Measurements from ENCODE around the gene SSH2. TPM values are rescaled to one million over a fixed set of nuclear protein-coding genes. Genes with fewer than 3 reads are reported as not detected.

SSH2 gene, protein sequence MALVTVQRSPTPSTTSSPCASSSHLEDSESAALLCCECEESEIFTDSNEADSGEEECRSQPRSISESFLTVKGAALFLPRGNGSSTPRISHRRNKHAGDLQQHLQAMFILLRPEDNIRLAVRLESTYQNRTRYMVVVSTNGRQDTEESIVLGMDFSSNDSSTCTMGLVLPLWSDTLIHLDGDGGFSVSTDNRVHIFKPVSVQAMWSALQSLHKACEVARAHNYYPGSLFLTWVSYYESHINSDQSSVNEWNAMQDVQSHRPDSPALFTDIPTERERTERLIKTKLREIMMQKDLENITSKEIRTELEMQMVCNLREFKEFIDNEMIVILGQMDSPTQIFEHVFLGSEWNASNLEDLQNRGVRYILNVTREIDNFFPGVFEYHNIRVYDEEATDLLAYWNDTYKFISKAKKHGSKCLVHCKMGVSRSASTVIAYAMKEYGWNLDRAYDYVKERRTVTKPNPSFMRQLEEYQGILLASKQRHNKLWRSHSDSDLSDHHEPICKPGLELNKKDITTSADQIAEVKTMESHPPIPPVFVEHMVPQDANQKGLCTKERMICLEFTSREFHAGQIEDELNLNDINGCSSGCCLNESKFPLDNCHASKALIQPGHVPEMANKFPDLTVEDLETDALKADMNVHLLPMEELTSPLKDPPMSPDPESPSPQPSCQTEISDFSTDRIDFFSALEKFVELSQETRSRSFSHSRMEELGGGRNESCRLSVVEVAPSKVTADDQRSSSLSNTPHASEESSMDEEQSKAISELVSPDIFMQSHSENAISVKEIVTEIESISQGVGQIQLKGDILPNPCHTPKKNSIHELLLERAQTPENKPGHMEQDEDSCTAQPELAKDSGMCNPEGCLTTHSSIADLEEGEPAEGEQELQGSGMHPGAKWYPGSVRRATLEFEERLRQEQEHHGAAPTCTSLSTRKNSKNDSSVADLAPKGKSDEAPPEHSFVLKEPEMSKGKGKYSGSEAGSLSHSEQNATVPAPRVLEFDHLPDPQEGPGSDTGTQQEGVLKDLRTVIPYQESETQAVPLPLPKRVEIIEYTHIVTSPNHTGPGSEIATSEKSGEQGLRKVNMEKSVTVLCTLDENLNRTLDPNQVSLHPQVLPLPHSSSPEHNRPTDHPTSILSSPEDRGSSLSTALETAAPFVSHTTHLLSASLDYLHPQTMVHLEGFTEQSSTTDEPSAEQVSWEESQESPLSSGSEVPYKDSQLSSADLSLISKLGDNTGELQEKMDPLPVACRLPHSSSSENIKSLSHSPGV (N-terminal part only)
- 9.8 and 13.6 TPM in 2 replicates for total RNA-seq

GRCh38 chr17:29929533-29930408, at the start of gene SSH2:
Gene SSH2, minus strand, starts transcription at chr17:29930228. Its CDS starts 228 bp downstream, at chr17:29930000.
- Histone ChIP-seq H3K36me3 (ENCODE audit: control insufficient read depth, insufficient read depth, low read length) (no peaks in the 10 kb centered on the region), H3K4me3 (ENCODE audit: low read depth, low read length) (peak within 1 kb of the TSS; percentile 79), H3K27me3 (ENCODE audit: control insufficient read depth, insufficient read depth, low read length) (no peaks in the 10 kb centered on the region)
- no peak for DNase-seq (ENCODE audit: low read depth)
- no peak for TF ChIP-seq CTCF (IDR thresholded peaks at IDR 0.05; ENCODE audit: insufficient read depth, low read length, poor library complexity, severe bottlenecking)

DNA sequence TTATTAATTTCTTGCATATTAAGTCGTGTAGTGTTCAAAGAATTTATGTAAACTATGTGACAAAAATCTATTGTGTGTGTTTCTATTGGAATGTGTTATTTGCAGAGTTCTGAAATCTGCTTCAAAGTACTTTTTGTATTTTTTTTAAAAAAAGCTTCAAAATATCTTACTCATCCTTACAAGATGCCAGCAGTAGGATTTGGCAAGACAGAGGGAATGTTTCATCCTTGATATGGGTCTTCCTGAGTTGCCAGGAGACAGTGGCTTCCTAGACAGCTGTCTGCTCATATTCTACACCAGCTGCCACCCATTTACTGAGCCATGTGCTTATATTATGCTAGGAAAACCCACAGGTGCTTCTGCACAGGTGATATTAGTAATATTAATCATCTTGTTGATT, 47.8 kb upstream of the SSH2 start:
- Histone ChIP-seq H3K36me3 (ENCODE audit: control insufficient read depth, insufficient read depth, low read length) (no peaks in the 10 kb centered on the region), H3K4me3 (ENCODE audit: low read depth, low read length) (no peak overlapping the region), H3K27me3 (ENCODE audit: control insufficient read depth, insufficient read depth, low read length) (no peaks in the 10 kb centered on the region)
- no peak for TF ChIP-seq CTCF (IDR thresholded peaks at IDR 0.05; ENCODE audit: insufficient read depth, low read length, poor library complexity, severe bottlenecking)
- no peak for DNase-seq (ENCODE audit: low read depth)

GRCh38 chr17:29973005-29973404, 43.0 kb upstream of the SSH2 start:
- no peaks in the 10 kb centered on the region for H3K36me3 ChIP-seq (ENCODE audit: control insufficient read depth, insufficient read depth, low read length)
- H3K27me3 ChIP-seq (ENCODE audit: control insufficient read depth, insufficient read depth, low read length) = no peaks in the 10 kb centered on the region
- DNase-seq (ENCODE audit: low read depth) = no peak
- TF ChIP-seq CTCF (IDR thresholded peaks at IDR 0.05; ENCODE audit: insufficient read depth, low read length, poor library complexity, severe bottlenecking) = no peak
- no peak overlapping the region for H3K4me3 ChIP-seq (ENCODE audit: low read depth, low read length)

GRCh38 chr17:29972277-29972676, 42.2 kb upstream of the SSH2 start:
- no peak overlapping the region for H3K4me3 ChIP-seq (ENCODE audit: low read depth, low read length)
- DNase-seq (ENCODE audit: low read depth) = no peak
- no peak for TF ChIP-seq CTCF (IDR thresholded peaks at IDR 0.05; ENCODE audit: insufficient read depth, low read length, poor library complexity, severe bottlenecking)
- no peaks in the 10 kb centered on the region for H3K27me3 ChIP-seq (ENCODE audit: control insufficient read depth, insufficient read depth, low read length)
- H3K36me3 ChIP-seq (ENCODE audit: control insufficient read depth, insufficient read depth, low read length) = no peaks in the 10 kb centered on the region

- TF ChIP-seq CTCF (IDR thresholded peaks at IDR 0.05; ENCODE audit: insufficient read depth, low read length, poor library complexity, severe bottlenecking) = no peak
- Histone ChIP-seq H3K27me3 (ENCODE audit: control insufficient read depth, insufficient read depth, low read length) (no peaks in the 10 kb centered on the region), H3K4me3 (ENCODE audit: low read depth, low read length) (no peak overlapping the region), H3K36me3 (ENCODE audit: control insufficient read depth, insufficient read depth, low read length) (no peaks in the 10 kb centered on the region)
- DNase-seq (ENCODE audit: low read depth) = no peak
These were observed 38.2 kb upstream of the SSH2 start for GRCh38 chr17:29968271-29968670.

Measured in kidney epithelial cell (primary cell).